PC-9 (cell line): Measurements from ENCODE around the gene TSPAN32.

Experiments
- CTCF ChIP-seq: fragments of 200-600 bp; sonication (generic); conservative IDR thresholded peaks from 2 replicates; pipeline ENCODE4 v1.6.1; 2017; ENCODE audit warnings: mixed run types, antibody characterized with exemption, mild to moderate bottlenecking, moderate library complexity
- EZH2 ChIP-seq: fragments of 200-600 bp; sonication (generic); IDR thresholded peaks from 2 replicates; pipeline ENCODE4 v1.8.0; 2017; ENCODE audit warnings: antibody characterized with exemption, low read depth

GRCh38 chr11:2330696-2331095 lies 28.9 kb downstream of the TSPAN32 start:
- TF ChIP-seq CTCF: no peak
- no peak for TF ChIP-seq EZH2
